ENCODE measurements around the gene CDADC1.
A peak's percentile ranks its signal among the peaks of the same experiment; 100 is the strongest.

The CDADC1 gene

DNA sequence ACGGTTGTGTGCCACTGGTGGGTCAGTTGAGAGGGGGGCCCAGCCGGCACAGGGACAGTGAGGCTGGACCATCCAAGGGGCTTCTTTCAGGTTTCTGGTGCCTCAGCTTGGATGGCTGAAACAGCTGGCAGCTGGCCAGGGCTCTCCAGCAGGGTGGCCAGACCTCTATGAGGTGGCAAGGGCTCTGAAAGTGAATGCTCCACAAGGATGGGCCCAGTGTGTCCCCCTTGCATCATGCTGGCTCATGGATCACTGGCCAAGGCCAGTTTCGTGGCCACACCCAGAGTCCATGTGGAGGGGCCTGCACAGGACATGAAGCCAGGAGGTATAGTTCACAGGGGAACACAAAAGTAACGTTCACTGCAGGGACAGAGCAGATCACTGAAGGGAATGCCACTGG lies 49.6 kb downstream of the CDADC1 start:
- no peak for DNase-seq

GRCh38 chr13:49298416-49298815 lies 50.7 kb downstream of the CDADC1 start:
- DNase-seq, result no peak

- DNase-seq, result no peak
Observed at GRCh38 chr13:49298903-49299605, 51.3 kb downstream of the CDADC1 start.

DNA sequence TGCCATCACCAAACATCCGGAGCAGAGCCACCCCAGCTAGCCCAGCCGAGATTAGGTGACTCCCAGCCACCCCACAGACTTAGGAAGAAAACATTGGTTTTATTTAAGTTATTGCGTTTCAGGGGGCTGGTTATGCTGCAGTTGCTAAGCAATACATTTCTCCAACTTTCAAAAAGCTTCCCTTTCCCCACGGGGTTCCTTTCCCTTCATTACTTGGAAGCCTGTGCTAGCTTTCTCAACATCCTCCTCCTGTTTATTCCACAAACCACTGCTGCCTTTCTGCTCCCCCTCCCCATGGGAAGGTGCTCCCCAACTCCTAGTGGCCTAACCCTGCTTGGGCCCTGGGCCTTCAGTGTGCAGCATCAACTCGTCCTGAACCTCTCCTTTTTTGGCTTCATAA lies 52.6 kb downstream of the CDADC1 start:
- DNase-seq, result no peak

GRCh38 chr13:49300739-49301589 lies 53.2 kb downstream of the CDADC1 start:
- DNase-seq, result peak; percentile 61

DNA sequence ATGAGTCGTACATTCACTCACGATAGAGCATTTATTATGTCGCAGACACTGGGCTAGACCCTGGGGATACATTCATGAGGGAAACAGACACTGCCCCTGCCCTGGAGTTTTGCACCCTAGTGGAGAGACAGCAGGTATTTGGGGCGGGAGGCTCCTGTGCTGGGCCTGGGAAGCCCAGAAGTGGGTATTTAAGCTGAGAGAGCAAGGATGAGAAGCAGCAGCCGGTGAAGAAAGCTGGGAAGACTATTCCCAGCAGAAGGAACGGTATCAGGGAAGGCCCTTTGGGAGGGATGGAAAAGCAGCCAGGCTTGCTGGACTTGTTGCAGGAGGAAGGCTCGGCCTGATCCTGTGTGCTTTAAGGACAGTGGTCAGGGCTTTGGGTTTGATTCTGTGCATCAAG lies 54.5 kb downstream of the CDADC1 start:
- DNase-seq, result no peak

- no peak for DNase-seq
Observed at GRCh38 chr13:49302817-49303216, 55.1 kb downstream of the CDADC1 start.

- no peak for DNase-seq
Observed at GRCh38 chr13:49303533-49304252, 56.0 kb downstream of the CDADC1 start.

GRCh38 chr13:49304356-49304755 lies 56.6 kb downstream of the CDADC1 start:
- no peak for DNase-seq

- DNase-seq, result no peak
Observed at GRCh38 chr13:49304763-49305700, 57.3 kb downstream of the CDADC1 start.

DNA sequence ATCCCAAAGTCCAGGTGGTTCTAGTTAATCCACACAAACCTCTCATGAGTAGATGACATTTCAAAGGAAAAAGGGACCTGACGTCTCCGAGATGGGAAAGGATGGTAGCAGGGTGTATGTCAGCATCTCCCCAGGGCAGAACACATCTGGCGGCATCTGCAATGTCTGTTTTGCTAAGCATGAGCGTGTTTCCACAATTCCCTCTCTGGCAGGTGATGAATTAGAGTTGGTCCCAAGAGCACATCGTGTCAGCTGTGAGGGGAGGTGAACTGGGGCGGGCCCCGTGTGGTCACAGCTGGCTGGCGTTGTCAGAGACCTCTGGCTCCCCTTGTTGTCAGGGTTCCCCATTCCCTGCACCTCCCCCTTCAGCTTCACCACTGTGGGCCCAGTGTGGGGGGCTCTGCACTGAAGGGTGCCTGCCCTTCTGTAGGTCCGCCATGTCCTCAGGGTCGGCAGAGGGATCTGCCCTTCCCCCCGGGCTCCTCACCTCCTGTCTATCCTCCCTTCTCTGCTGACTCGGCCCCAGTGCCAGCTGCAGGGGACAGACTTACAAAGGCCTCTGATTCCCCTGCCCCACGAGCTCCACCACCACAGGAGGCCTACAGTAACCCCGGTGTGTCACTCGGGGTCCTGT lies 58.2 kb downstream of the CDADC1 start:
- DNase-seq, result no peak

DNA sequence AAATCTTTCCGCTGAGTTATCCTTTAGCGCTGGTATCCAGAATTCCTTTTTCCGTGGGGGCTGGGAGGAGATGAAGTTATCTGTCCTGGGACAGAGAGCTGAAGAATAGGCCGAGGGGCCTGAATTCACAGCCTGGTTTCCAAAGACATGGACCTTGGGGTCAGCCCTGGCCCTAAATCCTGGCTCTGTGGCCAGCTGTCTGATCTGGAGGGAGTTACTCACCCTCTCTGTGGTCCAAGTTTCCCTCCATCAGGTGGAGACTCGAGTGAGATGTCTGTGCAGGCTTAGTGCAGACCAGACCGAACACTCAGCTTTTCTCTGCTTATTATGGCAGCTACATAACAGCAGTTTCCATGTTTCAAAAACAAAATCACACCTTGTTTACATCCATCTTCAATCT lies 59.6 kb downstream of the CDADC1 start:
- DNase-seq, result no peak

DNA sequence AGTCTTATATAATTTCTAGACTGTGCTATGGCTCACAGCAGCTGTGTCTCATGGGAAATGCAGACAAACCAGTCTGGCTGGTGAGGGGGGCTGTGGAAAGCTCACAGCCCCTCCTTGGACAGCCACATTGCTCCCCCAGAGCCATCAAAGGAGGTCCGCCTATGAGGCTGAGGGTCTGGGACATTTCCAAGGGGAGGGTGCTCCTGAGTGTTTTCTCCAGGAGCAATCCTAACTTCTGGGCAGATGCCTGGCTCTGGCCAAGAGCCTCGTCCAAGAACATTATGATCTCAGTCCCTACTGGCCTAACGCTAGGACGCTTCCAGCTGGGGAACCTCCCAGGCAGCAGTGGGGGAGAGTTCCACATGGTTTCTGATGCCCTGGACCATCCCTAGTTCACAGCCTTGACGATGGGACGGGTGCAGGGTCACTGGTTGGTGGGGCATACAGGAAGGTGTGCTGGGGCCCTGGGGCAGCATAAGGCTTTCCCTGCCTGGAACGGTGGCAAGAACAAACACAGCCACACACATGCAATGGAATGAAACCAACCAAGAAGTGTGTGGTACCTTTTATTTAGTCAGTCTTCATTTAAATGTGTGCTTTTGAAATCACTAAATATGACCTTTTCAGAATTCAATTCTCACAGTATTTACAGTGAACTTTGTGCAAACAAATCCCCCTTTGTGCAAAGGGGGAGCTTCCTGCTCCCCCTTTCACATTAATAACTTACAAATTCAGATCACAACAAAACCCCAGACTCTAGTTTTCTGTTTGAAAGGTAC lies 60.6 kb downstream of the CDADC1 start:
- DNase-seq, result peak; percentile 80

GRCh38 chr13:49308921-49309408 lies 61.2 kb downstream of the CDADC1 start:
- no peak for DNase-seq

DNA sequence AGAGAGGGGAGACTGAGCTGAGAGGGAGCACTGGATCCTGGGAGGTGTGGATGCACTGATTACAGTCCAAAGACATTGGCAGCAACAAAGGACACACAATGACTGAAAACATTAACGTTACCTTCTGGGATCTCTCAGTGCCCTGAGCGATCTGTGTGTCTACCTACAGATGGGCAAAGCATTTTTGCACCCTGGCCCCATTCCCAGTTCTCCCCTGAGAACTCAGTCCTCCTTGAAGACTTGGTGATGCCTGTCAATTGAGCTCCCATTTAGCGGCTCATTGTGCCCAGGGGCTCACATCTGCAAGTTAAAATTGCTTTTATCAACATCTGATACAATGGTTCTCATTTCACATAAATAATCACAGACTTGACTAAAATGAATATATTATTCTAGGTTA lies 62.5 kb downstream of the CDADC1 start:
- no peak for DNase-seq

- no peak for DNase-seq
Observed at GRCh38 chr13:49311816-49312215, 64.1 kb downstream of the CDADC1 start.

GRCh38 chr13:49314344-49314882 lies 66.7 kb downstream of the CDADC1 start:
- no peak for DNase-seq

- DNase-seq, result no peak
Observed at GRCh38 chr13:49315036-49315565, 67.4 kb downstream of the CDADC1 start.

- no peak for DNase-seq
Observed at GRCh38 chr13:49315756-49316482, 68.2 kb downstream of the CDADC1 start.

GRCh38 chr13:49319551-49319950 lies 71.8 kb downstream of the CDADC1 start:
- DNase-seq, result no peak
